Erythroblast (primary cell): Measurements from ENCODE around the gene PIAS4.
"Not testable (repeated sequence)": the region's sequence is repeated elsewhere in the genome, so short reads cannot be mapped to it uniquely, and the experiment has no call there.

Experiments
- DNase-seq, 2 experiments: peaks; one replicate each; lab custom pipeline; 2025; lab: John Stamatoyannopoulos, UW
- GATA1 ChIP-seq: IDR thresholded peaks from 2 replicates; pipeline ENCODE4 v1.6.1; 2011; ENCODE audit warnings: low read depth, mild to moderate bottlenecking, control low read depth, low read length, moderate library complexity
- POLR2A ChIP-seq: IDR thresholded peaks from 2 replicates; pipeline ENCODE4 v1.6.1; 2011; ENCODE audit warnings: mild to moderate bottlenecking, low read length

PIAS4 gene

DNA sequence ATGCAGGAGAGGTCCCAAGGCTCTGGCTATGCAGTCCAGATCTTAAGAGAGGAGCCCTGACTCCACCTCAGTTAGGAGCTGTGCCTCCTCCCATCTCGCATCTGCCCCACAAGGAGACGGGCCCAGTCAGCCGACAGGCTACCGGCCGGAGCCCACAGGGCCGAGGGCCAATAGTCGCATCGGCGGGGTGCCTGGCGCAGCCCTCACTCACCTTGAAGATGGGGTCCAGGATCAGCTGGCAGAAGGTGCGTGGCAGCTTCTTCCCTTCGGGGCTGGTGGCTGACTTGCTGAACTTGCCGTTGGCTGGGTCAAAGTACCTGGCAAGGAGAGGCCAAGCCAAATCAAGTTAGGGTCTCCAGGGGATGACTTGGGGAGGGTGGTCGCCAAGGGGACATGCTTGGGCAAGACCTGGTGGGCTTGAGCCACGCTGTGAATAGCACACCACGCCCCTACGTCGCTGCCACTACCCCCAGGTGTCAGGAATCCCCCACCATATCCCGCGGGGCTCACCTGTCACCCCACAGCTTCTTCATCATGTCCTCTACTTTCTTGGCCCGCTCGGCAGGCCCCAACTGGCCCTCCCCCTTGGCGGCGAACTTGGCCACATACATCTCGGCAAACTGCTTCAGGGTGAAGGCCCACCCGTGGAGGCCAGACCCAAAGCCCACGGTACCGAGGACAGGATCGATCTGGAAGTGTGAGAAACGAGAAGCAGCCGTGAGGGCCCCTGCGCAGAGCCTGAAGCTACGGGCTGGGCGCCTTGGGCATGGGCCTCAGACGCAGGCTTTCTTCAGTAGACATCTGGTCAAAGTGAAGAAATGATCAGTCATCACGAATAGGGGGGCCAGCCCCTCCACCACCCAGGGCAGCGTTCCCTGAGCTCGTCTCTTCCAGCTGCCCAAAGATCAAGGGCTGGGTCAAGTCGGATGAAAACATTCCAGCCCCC is 25.5 kb upstream of the PIAS4 start:
- no peak for DNase-seq
- TF ChIP-seq POLR2A (no peak), GATA1 (no peak)

DNA sequence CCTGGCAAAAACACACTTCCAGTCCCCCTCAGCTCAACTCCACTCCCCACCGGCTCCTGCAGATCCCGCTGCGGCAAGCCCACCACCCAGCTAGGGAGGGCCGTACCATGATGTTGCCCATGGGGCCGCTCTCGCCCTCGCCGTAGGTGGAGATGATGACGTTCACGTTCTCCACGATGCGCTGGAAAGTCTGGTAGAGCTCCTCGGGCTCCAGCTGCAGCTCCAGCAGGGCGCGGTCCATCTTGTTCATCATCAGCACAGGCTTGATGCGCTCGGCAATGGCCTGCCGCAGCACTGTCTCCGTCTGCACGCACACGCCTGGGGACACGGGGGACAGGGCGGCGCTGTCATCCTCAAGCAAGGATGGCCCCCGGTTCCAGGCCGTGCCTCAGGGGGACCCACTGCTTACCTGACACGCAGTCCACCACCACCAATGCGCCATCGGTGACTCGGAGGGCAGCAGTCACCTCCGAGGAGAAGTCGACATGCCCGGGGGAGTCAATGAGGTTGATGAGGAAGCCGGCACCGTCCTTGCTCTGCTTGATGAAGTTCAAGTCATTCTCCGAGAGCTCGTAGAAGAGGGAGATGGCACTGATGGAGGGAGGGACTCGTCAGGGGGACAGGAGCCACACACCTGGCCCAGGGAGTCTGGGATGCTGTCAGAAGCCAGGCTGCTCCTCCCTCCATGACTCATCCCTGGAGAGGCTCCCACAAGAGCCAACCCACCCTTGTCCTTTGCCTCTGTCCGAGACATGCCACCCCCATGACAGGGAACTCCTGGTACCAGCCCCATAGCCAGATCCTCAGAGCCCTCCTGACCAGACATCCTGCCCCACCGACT is 24.6 kb upstream of the PIAS4 start:
- DNase-seq = no peak
- TF ChIP-seq POLR2A (no peak), GATA1 (no peak)

DNA sequence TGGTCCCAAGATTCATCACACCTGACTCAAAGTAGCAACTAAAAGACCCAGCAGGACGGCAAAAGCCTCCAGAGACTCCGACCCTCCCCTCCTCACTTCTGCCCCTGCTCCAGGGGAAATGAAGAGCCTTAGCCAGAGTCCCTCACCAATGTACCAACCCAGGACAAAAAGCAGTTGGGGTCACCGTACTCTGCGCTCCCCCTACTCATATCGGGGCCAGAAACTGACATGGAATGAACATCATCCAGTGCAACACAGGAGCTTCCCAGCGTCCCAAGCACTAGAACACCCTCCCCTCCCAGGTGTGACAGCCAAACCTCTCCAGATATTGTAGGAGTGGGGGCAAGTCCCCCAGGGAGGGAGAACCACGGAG is 24.0 kb upstream of the PIAS4 start:
- no peak for TF ChIP-seq GATA1
- no peak for TF ChIP-seq POLR2A
- DNase-seq = no peak

DNA sequence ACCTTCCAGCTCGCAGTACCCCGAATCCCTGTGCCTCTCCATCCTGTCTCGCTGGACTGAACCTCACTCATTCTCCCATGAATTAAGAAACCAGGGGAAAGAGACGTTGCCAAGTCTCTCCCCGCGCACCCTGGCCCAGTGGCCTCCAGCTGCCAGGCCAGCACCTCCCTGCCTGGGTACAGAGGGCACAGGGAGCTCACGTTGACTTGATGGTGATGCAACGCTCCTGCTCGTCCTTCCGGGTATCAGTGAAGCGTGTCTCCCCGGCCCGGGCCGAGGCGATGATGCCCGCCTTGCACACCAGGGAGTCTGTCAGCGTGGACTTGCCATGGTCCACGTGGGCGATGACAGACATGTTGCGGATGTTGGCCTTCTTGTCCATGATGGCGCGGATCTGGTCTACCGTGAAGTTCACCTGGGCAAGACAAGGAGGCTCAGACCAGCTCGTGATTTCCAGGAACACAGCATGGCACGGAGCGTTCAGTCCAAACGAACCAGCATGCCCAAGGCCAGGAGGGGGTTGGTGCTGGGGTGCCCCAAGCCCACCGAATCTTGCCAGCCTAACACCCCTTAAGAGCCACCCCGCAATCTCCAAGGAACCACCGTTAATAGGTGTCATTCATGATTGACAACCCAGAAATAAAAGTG is 23.5 kb upstream of the PIAS4 start:
- TF ChIP-seq POLR2A = no peak
- no peak for TF ChIP-seq GATA1
- no peak for DNase-seq

DNA sequence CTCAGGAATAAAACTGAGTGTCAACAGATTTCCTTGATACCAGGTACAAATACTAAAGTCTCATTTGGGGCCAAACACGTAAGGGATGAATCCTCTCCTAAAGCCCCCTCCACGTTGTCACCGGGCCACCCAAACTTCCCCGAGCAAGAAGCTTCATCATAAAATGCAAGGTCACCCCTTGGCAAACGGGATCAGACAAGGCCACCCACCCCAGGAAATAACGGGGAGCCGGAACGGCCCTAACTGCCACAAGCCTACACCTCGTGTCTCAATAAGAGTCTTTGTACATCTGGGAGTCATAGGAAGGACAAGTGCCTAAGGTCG is 23.0 kb upstream of the PIAS4 start:
- DNase-seq = peak in 1 of 2 experiments; percentile 82
- no peak for TF ChIP-seq GATA1
- no peak for TF ChIP-seq POLR2A

DNA sequence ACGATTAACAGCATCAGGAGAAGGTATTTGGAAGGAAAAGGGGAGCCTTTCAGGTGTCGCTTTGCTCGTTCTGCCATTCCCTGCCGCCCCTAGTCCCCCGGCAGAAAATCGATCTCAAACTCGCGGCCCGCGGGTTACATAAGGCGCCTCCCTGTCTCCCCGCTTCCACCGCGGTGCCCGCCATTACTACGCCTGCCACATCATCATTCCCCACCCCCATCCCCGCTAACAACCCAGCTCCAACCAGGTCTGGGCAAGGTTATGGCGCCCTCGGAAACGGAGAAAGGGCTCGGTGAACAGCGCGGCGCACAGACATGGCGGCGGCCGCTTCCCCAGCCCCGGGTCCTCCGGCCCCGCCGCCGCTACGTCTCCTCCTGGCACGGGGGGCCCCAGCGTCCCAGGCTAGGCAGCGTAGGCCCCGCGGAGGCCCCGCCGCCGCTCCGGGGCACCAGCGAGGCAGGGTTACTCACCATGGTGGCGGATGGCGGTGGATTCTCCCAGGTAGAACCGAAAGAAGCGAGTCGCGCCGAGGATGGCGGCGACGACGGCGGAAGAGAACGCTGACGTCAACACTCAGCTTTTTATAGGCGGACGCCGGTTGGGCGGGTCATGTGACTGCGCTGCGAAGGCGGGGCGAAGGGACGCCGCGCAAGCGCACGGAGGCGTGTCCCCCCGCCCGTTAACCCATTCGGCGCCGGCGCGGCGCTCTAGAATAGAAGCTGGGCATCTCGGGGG is 22.5 kb upstream of the PIAS4 start, which contains the start of gene EEF2:
TSS of gene EEF2 (minus strand) at position 556 of the 735 bp plus-strand sequence. CDS start at position 473, 83 bp downstream.
- no peak for TF ChIP-seq GATA1
- peak; percentile 99 for TF ChIP-seq POLR2A
- DNase-seq = peak; percentile 94 to 98

DNA sequence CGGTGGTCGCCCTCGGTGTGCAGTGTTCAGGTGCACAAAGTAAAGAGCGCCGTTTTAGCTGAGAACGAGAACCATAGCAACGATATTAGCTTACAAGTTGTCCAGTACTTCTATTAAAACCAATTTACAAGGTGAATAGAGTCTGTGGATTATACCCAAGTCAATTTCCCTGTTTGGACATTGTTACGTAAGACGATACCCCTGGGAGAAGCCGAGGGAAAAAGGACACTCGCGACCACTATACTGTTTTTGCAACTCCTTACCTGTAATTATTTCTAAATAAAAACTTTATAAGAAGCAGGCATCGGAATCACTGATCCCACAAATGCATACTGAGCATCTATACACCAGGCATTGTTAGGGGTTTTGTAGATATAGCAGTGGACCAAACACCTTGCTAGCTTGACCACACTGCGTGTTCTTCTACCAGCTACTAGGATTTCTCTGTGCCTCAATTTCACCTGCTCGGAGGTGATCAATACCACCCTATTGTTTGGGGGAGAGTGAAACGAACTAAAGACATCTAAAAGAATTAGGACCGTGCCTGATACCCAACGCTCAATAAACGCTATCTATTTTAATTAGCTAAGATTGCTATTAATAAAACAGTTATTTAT is 21.8 kb upstream of the PIAS4 start:
- TF ChIP-seq POLR2A (no peak), GATA1 (no peak)
- DNase-seq = no peak

DNA sequence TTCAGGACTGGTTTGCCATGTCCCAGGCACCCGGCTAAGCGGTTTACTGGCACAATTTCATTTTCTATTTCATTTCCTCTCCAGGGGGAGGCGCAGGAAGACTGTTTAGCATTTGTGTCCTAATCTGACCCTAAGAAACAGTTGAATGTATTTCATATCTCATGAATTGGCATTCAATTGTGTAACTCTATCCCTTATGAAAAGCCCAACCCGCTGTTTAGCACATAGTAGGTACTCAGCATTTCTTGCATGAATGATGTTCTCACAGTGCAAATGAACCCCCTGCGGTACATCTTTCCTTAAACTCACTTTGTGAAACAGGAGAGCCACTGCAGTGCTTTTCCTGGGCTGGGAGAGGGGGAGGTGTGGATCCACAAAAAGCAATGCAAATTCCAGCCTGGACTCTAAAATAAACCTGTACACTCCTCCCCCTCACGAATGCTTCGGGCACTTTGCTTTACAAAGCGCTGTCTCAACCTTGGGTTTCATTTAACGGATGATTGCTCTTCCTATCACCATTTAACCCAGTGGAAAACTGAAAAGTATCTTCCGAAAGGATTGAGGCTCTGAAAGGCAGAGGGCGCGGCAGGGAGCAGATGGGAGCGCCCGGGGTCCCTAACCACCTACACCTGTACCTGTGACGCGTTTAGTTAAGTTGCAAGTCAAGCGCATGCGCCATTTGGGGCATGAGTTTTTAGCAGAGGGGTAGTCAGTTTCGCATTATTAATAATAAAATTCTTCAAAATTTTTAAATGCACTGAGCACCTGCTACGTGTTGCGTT is 21.1 kb upstream of the PIAS4 start:
- TF ChIP-seq POLR2A = no peak
- TF ChIP-seq GATA1 = no peak

DNA sequence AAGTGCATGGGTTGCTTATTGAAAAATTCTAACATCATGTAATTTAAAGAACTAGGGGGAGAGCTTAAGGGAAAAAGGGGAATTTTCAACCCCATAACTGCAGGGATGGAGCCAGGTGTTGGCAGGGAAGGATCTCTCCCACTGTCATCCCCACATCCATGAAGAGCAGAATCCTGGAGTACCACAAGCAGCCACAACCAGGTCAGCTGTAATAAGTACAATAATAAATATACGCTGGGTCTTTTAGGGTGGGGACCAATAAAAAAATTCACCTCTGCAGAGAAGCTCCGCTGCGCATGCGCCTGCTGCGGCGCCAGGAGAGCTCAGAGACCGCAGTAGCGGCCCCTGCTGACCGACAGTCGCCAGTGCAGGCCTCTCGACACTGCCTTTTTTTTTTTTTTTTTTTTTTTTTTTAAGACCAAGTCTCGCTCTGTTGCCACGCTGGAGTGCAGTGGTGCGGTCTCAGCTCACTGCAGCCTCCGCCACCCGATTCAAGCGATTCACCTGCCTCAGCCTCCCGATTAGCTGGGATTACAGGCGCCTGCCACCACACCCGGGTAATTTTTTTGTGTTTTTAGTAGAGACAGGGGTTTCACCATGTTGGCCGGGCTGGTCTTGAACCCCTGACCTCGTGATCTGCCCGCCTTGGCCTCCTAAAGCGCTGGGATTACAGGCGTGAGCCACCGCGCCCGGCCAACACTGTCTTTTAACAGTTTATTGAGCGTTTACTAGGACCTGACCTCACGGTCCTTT is 19.7 kb upstream of the PIAS4 start:
- DNase-seq = peak; percentile 91 to 95
- no peak for TF ChIP-seq POLR2A
- TF ChIP-seq GATA1 = no peak

More for the DNA sequence above, 21.1 kb upstream of the PIAS4 start:
- peak; percentile 88 to 92 for DNase-seq

DNA sequence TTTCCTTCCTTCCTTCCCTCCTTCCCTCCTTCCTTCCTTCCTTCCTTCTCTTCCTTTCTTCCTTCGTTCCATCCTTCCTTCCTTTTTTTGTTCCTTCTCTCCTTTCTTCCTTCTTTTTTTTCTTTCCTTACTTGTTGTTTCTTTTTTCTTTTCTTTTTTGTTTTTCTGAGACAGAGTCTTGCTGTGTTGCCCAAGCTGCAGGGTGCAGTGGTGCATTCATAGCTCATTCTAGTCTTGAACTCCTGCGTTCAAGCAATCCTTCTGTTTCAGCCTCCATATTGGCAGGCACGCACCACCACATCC is 16.8 kb upstream of the PIAS4 start:
- DNase-seq = no peak
- no peak for TF ChIP-seq POLR2A
- TF ChIP-seq GATA1 = no peak

DNA sequence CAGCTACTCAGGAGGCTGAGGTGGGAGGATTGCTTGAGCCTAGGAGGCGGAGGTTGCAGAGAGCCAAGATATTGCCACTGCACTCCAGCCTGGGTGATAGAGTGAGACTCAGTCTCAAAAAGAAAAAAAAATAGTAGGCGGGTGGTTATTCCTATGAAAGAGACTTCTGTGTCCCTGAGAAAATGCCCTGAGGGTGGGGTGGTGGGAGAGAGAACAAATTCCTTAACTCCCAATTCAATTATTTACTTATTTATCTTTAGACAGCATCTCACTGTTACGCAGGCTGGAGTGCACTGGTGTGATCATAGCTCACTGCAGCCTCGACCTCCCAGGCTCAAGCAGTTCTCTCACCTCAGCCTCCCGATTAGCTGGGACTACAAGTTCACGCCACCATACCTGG is 11.9 kb upstream of the PIAS4 start:
- no peak for TF ChIP-seq GATA1
- no peak for DNase-seq

DNA sequence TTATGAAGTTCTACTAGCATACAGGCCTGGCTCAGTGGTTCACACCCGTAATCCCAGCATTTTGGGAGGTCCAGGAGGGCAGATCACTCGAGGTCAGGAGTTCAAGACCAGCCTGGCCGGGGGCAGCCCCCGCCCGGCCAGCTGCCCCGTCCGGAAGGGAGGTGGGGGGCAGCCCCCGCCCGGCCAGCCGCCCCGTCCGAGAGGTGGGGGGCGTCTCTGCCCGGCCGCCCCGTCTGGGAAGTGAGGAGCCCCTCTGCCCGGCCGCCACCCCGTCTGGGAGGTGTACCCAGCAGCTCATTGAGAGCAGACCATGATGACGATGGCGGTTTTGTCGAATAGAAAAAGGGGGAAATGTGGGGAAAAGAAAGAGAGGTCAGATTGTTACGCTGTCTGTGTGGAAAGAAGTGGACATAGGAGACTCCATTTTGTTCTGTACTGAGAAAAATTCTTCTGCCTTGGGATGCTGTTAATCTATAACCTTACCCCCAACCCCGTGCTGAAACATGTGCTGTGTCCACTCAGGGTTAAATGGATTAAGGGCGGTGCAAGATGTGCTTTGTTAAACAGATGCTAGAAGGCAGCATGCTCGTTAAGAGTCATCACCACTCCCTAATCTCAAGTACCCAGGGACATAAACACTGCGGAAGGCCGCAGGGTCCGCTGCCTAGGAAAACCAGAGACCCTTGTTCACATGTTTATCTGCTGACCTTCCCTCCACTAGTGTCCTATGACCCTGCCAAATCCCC is 8.7 kb upstream of the PIAS4 start:
- not testable (repeated sequence) for DNase-seq

DNA sequence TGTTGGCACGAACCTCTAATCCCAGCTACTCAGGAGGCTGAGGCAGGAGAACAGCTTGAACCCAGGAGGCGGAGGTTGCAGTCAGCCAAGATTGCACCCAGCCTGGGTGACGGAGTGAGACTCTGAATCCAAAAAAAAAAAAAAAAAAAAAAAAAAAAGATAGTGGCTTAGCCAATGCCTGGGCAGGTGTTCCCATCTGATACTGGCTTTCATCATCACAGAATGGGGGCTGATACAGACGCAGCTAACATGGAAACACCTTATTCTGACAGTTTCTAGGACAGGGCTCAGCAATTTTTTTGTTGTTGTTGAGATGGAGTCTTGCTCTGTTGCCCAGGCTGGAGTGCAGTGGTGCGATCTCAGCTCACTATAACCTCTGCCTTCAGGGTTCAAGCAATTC is 6.7 kb upstream of the PIAS4 start:
- peak in 1 of 2 experiments; percentile 43 for DNase-seq

DNA sequence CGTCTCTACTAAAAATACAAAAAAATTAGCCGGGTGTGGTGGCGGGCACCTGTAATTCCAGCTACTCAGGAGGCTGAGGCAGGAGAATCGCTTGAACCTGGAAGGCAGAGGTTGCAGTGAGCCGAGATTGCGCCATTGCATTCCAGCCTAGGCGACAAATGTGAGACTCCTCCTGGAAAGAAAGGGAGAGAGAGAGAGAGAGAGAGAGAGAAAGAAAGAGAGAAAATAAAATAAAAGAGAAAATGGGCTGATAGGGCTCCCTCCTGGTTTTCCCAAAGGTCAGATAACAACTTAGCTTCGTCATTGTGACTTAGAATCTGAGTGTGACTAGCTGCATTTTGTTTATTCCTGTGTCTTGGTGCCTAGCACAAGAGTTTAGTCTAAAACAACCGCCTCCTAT is 2.1 kb upstream of the PIAS4 start:
- DNase-seq = peak; percentile 59 to 68
